Mesendoderm (in vitro differentiated cells): ENCODE data around the gene OPCML.

Experiments
- DNase-seq: peaks from one replicate; pipeline ENCODE4 v3.0.0; 2013
- H2AK5ac ChIP-seq: 2 replicates; pipeline ENCODE4 v1.6.1; 2013; ENCODE audit warnings: low read length, inconsistent platforms
- H2BK120ac ChIP-seq: 2 replicates; pipeline ENCODE4 v1.6.1; 2013; ENCODE audit warnings: low read depth, mild to moderate bottlenecking, low read length, moderate library complexity, mixed read lengths
- H2BK15ac ChIP-seq: replicated peaks from 2 replicates; pipeline ENCODE4 v1.6.1; 2013; ENCODE audit warnings: low read depth, mild to moderate bottlenecking, moderate library complexity
- H2BK5ac ChIP-seq: 2 replicates; pipeline ENCODE4 v1.6.1; 2013; ENCODE audit warnings: low read length, inconsistent platforms
- H3K18ac ChIP-seq: 2 replicates; pipeline ENCODE4 v1.6.1; 2013; ENCODE audit warnings: mild to moderate bottlenecking, low read length, mixed read lengths
- H3K23ac ChIP-seq: one replicate; pipeline ENCODE4 v1.6.1; 2013; ENCODE audit warnings: low read length
- H3K27ac ChIP-seq: 2 replicates; pipeline ENCODE4 v1.5.1; 2013; ENCODE audit warnings: low read depth, mild to moderate bottlenecking, inconsistent platforms, low read length, moderate library complexity
- H3K27me3 ChIP-seq: 2 replicates; pipeline ENCODE4 v1.6.1; 2013; ENCODE audit warnings: low read length, control low read depth, mild to moderate bottlenecking, inconsistent platforms; ENCODE audit not compliant: insufficient read depth, poor library complexity
- H3K36me3 ChIP-seq: 2 replicates; pipeline ENCODE4 v1.6.1; 2013; ENCODE audit warnings: low read length, inconsistent platforms; ENCODE audit not compliant: control insufficient read depth, insufficient read depth
- H3K4ac ChIP-seq: one replicate; pipeline ENCODE4 v1.6.1; 2013; ENCODE audit warnings: low read depth, mild to moderate bottlenecking, low read length, moderate library complexity
- H3K4me1 ChIP-seq: 2 replicates; pipeline ENCODE4 v1.6.1; 2013; ENCODE audit warnings: low read depth, low read length, inconsistent platforms; ENCODE audit not compliant: control insufficient read depth
- H3K4me2 ChIP-seq: 2 replicates; pipeline ENCODE4 v1.6.1; 2013; ENCODE audit warnings: low read length
- H3K4me3 ChIP-seq: 2 replicates; pipeline ENCODE4 v1.5.1; 2013; ENCODE audit warnings: mild to moderate bottlenecking, low read length
- H3K56ac ChIP-seq: one replicate; pipeline ENCODE4 v1.6.1; 2013; ENCODE audit warnings: low read length
- H3K79me1 ChIP-seq: 2 replicates; pipeline ENCODE4 v1.6.1; 2013; ENCODE audit warnings: low read length, inconsistent platforms
- H3K79me2 ChIP-seq: 2 replicates; pipeline ENCODE4 v1.6.1; 2013; ENCODE audit warnings: mild to moderate bottlenecking, low read length; ENCODE audit not compliant: control insufficient read depth, insufficient read depth
- H3K9ac ChIP-seq: 2 replicates; pipeline ENCODE4 v1.6.1; 2013; ENCODE audit warnings: low read length, inconsistent platforms
- H4K5ac ChIP-seq: one replicate; pipeline ENCODE4 v1.6.1; 2013; ENCODE audit warnings: low read length
- H4K8ac ChIP-seq: one replicate; pipeline ENCODE4 v1.6.1; 2013; ENCODE audit warnings: low read depth, mild to moderate bottlenecking, control low read depth, low read length, moderate library complexity
- WGBS: extraction: QIAGEN DNeasy Blood & Tissue Kit; methylation state at CpG from one replicate; pipeline ENCODE4 v1.1.7; 2013; ENCODE audit warnings: low lambda C conversion rate, missing lambda C conversion rate; ENCODE audit not compliant: insufficient coverage; ENCODE audit errors: extremely low coverage; 5-methylcytosine and 5-hydroxymethylcytosine counted together

Gene OPCML

GRCh38 chr11:132605825-132606570, 926.3 kb downstream of the OPCML start:
- no CpG with 5 or more reads among the region's 9 CpGs for WGBS
- Histone ChIP-seq H3K79me1 (no peaks in the 10 kb centered on the region), H3K4me3 (no peak overlapping the region), H3K4me2 (no peak overlapping the region), H3K79me2 (no peaks in the 10 kb centered on the region), H4K8ac (no peak overlapping the region), H2BK120ac (no peak overlapping the region), H3K4ac (no peak overlapping the region), H3K36me3 (no peaks in the 10 kb centered on the region), H2AK5ac (no peak overlapping the region), H2BK15ac (no peak overlapping the region), H3K9ac (no peak overlapping the region), H3K4me1 (no peaks in the 10 kb centered on the region), H3K27ac (no peak overlapping the region), H3K27me3 (no peaks in the 10 kb centered on the region), H2BK5ac (no peak overlapping the region), H3K56ac (no peak overlapping the region), H4K5ac (no peak overlapping the region), H3K18ac (no peak overlapping the region), H3K23ac (no peak overlapping the region)
- DNase-seq: no peak

GRCh38 chr11:132604431-132604830, 927.9 kb downstream of the OPCML start:
- Histone ChIP-seq H2BK15ac (no peak overlapping the region), H3K4me3 (no peak overlapping the region), H2AK5ac (no peak overlapping the region), H2BK5ac (no peak overlapping the region), H4K8ac (no peak overlapping the region), H3K9ac (no peak overlapping the region), H3K4me2 (no peak overlapping the region), H3K27ac (no peak overlapping the region), H3K36me3 (no peaks in the 10 kb centered on the region), H3K79me2 (no peaks in the 10 kb centered on the region), H2BK120ac (no peak overlapping the region), H3K27me3 (no peaks in the 10 kb centered on the region), H4K5ac (no peak overlapping the region), H3K56ac (no peak overlapping the region), H3K23ac (no peak overlapping the region), H3K79me1 (no peaks in the 10 kb centered on the region), H3K18ac (no peak overlapping the region), H3K4ac (no peak overlapping the region), H3K4me1 (no peaks in the 10 kb centered on the region)
- DNase-seq: no peak
- no CpG with 5 or more reads among the region's 2 CpGs for WGBS

GRCh38 chr11:132601875-132602274, 930.4 kb downstream of the OPCML start:
- H3K56ac ChIP-seq: no peak overlapping the region
- no peaks in the 10 kb centered on the region for H3K27me3 ChIP-seq
- H2AK5ac ChIP-seq: no peak overlapping the region
- H3K18ac ChIP-seq: no peak overlapping the region
- no peak for DNase-seq
- no peak overlapping the region for H3K4me2 ChIP-seq
- H2BK15ac ChIP-seq: no peak overlapping the region
- no peaks in the 10 kb centered on the region for H3K36me3 ChIP-seq
- no peaks in the 10 kb centered on the region for H3K4me1 ChIP-seq
- H3K79me1 ChIP-seq: no peaks in the 10 kb centered on the region
- no peak overlapping the region for H2BK120ac ChIP-seq
- H4K8ac ChIP-seq: no peak overlapping the region
- no peak overlapping the region for H2BK5ac ChIP-seq
- no peak overlapping the region for H3K4ac ChIP-seq
- H3K23ac ChIP-seq: no peak overlapping the region
- H3K27ac ChIP-seq: no peak overlapping the region
- H4K5ac ChIP-seq: no peak overlapping the region
- no CpG with 5 or more reads among the region's 2 CpGs for WGBS
- H3K4me3 ChIP-seq: no peak overlapping the region
- H3K9ac ChIP-seq: no peak overlapping the region
- no peaks in the 10 kb centered on the region for H3K79me2 ChIP-seq

GRCh38 chr11:132595711-132596134, 936.6 kb downstream of the OPCML start:
- H3K9ac ChIP-seq: no peak overlapping the region
- H3K4me2 ChIP-seq: no peak overlapping the region
- H3K79me2 ChIP-seq: no peaks in the 10 kb centered on the region
- H4K8ac ChIP-seq: no peak overlapping the region
- H3K4me3 ChIP-seq: no peak overlapping the region
- H3K79me1 ChIP-seq: no peaks in the 10 kb centered on the region
- H3K36me3 ChIP-seq: no peaks in the 10 kb centered on the region
- H4K5ac ChIP-seq: no peak overlapping the region
- no peak overlapping the region for H3K27ac ChIP-seq
- H3K4me1 ChIP-seq: no peaks in the 10 kb centered on the region
- no peak overlapping the region for H2BK5ac ChIP-seq
- H3K27me3 ChIP-seq: no peaks in the 10 kb centered on the region
- no peak overlapping the region for H3K56ac ChIP-seq
- H3K4ac ChIP-seq: no peak overlapping the region
- no peak overlapping the region for H3K23ac ChIP-seq
- no peak overlapping the region for H3K18ac ChIP-seq
- no peak for DNase-seq
- no CpG with 5 or more reads among the region's 1 CpG for WGBS
- H2BK15ac ChIP-seq: no peak overlapping the region
- no peak overlapping the region for H2BK120ac ChIP-seq
- no peak overlapping the region for H2AK5ac ChIP-seq

- WGBS: no CpG with 5 or more reads among the region's 1 CpG
- no peak overlapping the region for H2BK15ac ChIP-seq
- no peak for DNase-seq
Measured at GRCh38 chr11:132595246-132595645, 937.1 kb downstream of the OPCML start.

GRCh38 chr11:132590986-132591385, 941.3 kb downstream of the OPCML start:
- no peaks in the 10 kb centered on the region for H3K79me2 ChIP-seq
- H3K79me1 ChIP-seq: no peaks in the 10 kb centered on the region
- no CpG with 5 or more reads among the region's 5 CpGs for WGBS
- no peak overlapping the region for H2AK5ac ChIP-seq
- H3K23ac ChIP-seq: no peak overlapping the region
- H2BK5ac ChIP-seq: no peak overlapping the region
- H3K27ac ChIP-seq: no peak overlapping the region
- H3K4me3 ChIP-seq: no peak overlapping the region
- DNase-seq: no peak
- no peak overlapping the region for H4K8ac ChIP-seq
- no peaks in the 10 kb centered on the region for H3K36me3 ChIP-seq
- no peak overlapping the region for H3K9ac ChIP-seq
- H3K4me2 ChIP-seq: no peak overlapping the region
- H2BK120ac ChIP-seq: no peak overlapping the region
- H3K4me1 ChIP-seq: no peaks in the 10 kb centered on the region
- no peak overlapping the region for H3K56ac ChIP-seq
- H3K27me3 ChIP-seq: no peaks in the 10 kb centered on the region
- H4K5ac ChIP-seq: no peak overlapping the region
- H3K4ac ChIP-seq: no peak overlapping the region
- no peak overlapping the region for H3K18ac ChIP-seq
- H2BK15ac ChIP-seq: no peak overlapping the region

More at GRCh38 chr11:132595246-132595645, 937.1 kb downstream of the OPCML start:
- Histone ChIP-seq H3K27me3 (no peaks in the 10 kb centered on the region), H3K56ac (no peak overlapping the region), H3K9ac (no peak overlapping the region), H4K5ac (no peak overlapping the region), H3K79me2 (no peaks in the 10 kb centered on the region), H3K79me1 (no peaks in the 10 kb centered on the region), H3K4ac (no peak overlapping the region), H3K36me3 (no peaks in the 10 kb centered on the region), H2BK5ac (no peak overlapping the region), H3K4me1 (no peaks in the 10 kb centered on the region), H3K4me2 (no peak overlapping the region), H2BK120ac (no peak overlapping the region), H3K23ac (no peak overlapping the region), H2AK5ac (no peak overlapping the region), H4K8ac (no peak overlapping the region), H3K18ac (no peak overlapping the region), H3K27ac (no peak overlapping the region), H3K4me3 (no peak overlapping the region)
